Stimulated activated CD4-positive, alpha-beta T cell treated with anti-CD3 and anti-CD28 coated beads, Interleukin-12 subunit alpha, Interleukin-12 subunit beta, amount 100 ng/mL, for 24 hours (primary cell): ENCODE measurements around the gene F5.

Experiments used
- DNase-seq, 2 experiments: peaks; one replicate each; pipeline ENCODE4 v3.0.0-alpha.2; 2020; ENCODE audit warnings: low read depth in 2 of 2

F5 gene

GRCh38 chr1:169586395-169587255 is at the start of gene F5:
F5 (minus strand) TSS chr1:169586481; CDS start chr1:169586386, 95 bp downstream.
- peak; percentile 75 to 78 for DNase-seq

- DNase-seq = no peak
Measured at GRCh38 chr1:169634877-169635276, 48.6 kb upstream of the F5 start.

GRCh38 chr1:169634145-169634544 is 47.9 kb upstream of the F5 start:
- DNase-seq = no peak

GRCh38 chr1:169631249-169631648 is 45.0 kb upstream of the F5 start:
- DNase-seq = no peak

- no peak for DNase-seq
Measured at GRCh38 chr1:169630006-169630405, 43.7 kb upstream of the F5 start, which contains the start of gene SELP. SELP (minus strand) TSS chr1:169630124; CDS start chr1:169630074, 50 bp downstream.

GRCh38 chr1:169624912-169625311 is 38.6 kb upstream of the F5 start:
- no peak for DNase-seq

DNA sequence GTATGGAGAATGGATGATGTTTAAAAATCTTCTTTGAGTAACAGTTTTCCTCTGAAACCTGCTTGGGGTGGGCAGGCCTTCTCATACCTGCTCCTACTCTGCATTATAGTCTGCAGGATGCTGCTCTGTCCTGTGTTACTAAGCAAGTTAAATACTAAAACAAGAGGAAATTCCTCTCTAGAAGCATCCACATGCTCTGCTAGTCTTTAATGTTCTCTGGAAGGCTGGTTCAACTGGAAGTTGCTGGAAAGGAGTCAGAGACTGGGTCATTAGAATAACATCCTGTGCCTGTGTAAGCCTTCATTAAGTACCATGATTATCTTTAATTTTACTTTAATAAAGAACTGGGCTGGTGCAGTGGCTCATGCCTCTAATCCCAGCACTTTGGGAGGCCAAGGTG is 37.8 kb upstream of the F5 start:
- DNase-seq = no peak

GRCh38 chr1:169623132-169623926 is 37.0 kb upstream of the F5 start:
- DNase-seq = no peak

DNA sequence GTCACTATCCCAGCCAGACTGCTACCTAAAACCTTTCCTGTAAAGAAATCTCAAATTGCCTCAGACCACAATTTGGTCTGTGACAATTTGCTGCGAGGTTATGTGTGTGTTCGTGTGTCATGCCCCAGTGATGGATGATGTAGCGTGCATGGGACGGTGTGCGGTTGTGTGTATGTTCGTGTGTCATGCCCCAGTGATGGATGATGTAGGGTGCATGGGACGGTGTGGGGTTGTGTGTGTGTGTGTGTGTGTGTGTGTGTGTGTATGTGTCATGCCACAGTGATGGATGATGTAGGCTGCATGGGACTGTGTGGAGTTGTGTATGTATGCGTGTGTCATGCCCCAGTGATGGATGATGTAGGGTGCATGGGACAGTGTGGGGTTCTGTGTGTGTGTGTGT is 34.3 kb upstream of the F5 start:
- no peak for DNase-seq

DNA sequence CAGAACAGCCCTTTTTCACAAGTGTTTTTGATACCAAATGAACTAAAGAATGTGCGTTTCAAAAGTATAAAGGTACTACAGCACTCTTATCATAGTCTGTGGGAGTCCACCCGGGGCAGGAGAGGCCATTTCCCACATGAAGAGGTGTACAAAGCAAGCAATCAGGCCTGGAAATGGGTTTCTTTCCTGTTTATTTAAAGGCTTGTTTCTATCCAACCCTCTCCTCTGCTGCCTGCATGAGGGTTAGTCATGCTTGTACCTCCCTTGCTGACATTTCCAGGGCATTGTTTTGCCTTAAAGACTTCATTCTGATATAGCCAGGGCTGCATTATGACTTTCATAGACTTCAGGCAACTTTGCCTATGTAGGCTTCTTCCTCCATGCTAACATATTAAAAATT is 32.1 kb upstream of the F5 start:
- DNase-seq = no peak

DNA sequence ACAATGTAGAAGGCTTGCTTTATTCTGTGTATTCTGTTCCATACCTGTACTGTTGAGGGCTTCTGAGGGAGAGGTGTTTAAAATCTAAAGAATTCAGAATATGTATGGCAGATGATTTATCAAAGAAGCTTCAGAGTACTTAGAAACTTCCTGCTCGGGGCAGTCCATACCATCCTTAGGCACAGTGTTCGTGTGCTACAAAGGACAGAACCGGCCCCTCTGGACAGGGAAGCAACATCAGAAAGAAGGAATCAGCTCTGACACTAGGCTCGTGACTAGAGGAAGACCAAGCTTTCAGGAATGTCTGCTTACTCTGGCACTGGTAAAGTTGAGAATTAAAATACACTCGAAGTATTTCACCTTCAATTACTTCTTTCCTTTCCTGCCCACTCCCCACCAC is 29.5 kb upstream of the F5 start:
- no peak for DNase-seq

- DNase-seq = no peak
Measured at GRCh38 chr1:169610858-169611257, 24.6 kb upstream of the F5 start.

- no peak for DNase-seq
Measured at GRCh38 chr1:169610108-169610507, 23.8 kb upstream of the F5 start.

GRCh38 chr1:169608226-169608625 is 21.9 kb upstream of the F5 start:
- no peak for DNase-seq

DNA sequence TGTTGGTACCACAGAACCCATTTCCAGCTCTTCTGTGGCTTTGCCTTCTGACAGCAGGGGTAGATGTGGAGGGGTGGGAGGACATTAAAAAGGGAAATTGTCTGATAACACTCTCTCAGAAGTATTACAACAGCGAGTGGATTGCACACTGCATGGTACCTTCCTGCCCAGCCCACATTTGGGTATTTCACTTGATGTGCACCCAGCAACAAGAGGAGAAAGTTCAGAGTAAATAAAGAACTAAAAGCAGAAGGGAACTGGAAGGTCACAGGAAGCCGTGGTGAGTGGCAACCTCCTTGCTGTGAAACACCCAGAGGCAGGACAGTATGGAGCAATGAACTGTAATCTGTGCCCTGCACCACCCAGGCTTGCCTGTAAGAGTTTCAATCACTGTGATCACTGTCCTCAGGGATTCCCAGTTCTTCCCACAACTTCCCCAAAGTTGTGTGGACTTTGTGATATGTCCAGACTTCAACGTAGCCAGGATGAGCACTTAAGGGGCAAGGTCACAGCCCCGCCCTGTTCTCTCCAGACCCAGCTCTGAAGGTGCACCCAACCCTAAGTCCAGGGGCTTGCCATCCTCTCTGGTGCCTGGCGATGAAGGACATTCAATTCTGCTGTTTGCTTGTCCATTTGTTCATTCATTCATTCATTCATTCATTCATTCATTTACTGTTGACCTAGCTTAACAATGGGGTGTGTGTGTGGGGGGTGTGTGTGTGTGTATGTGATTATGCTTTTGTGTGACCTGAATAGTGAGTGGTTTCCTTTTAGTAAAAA is 18.7 kb upstream of the F5 start:
- DNase-seq = peak in 1 of 2 experiments; percentile 14

GRCh38 chr1:169601096-169601881 is 15.0 kb upstream of the F5 start:
- no peak for DNase-seq

GRCh38 chr1:169595764-169596711 is 9.8 kb upstream of the F5 start:
- DNase-seq = peak in 1 of 2 experiments; percentile 14

DNA sequence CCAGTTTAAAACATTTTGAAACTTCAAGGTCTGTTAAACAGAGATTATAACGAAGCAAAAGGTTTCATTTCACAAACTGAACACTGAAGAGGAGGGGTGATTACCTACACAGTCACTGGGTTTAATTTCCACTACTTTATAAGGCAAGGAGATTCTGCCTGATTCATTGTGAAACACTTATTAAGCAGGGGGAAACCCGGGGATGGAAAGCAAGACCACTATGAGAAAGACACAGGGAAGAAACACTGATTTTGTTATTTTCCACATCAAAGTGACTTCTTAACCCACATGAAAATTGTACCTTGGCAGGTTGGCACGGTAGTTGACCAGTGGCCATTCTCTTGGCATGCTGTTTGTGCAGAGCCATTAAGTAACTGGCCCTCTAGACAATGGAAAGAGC is 8.1 kb upstream of the F5 start:
- DNase-seq = peak in 1 of 2 experiments; percentile 27

DNA sequence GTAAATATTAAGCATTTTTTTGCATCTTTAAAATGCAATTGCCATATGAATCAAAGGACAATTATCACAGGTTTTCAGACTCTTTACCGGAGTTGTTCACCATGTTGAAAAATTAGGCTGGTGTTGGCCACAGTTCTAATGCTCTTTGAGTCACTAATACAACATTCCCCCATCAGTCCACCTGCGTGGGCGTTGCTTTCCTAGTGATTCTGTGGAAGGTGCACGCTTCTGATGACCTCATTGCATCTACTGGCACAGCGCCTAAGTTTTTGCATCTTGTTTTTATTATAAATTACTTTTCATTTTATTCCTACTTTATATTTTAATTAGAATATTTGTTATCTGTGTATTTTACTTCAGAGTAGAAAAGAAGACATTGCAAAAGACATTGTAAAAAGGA is 4.7 kb upstream of the F5 start:
- no peak for DNase-seq
